HG03108 (cell line): Measurements from ENCODE around the gene CLEC16A.
A peak's percentile ranks its signal among the peaks of the same experiment; 100 is the strongest.

Source experiments
- ATAC-seq: cut with Tn5 transposase; IDR thresholded peaks from one replicate; pipeline ENCODE4 v1.9.1; 2021; ENCODE audit warnings: moderate library complexity; ENCODE audit not compliant: unreplicated experiment

The CLEC16A gene

GRCh38 chr16:11075163-11075562 lies 130.8 kb downstream of the CLEC16A start:
- no peak for ATAC-seq

- ATAC-seq = peak; percentile 43
These were observed 132.1 kb downstream of the CLEC16A start for GRCh38 chr16:11076259-11077018.

- ATAC-seq = no peak
These were observed 134.6 kb downstream of the CLEC16A start for GRCh38 chr16:11078812-11079459.

GRCh38 chr16:11079652-11080187 lies 135.4 kb downstream of the CLEC16A start:
- no peak for ATAC-seq

GRCh38 chr16:11080327-11080967 lies 136.1 kb downstream of the CLEC16A start:
- ATAC-seq = no peak

- no peak for ATAC-seq
These were observed 136.8 kb downstream of the CLEC16A start for GRCh38 chr16:11080999-11081630.

GRCh38 chr16:11082108-11082859 lies 137.9 kb downstream of the CLEC16A start:
- no peak for ATAC-seq

GRCh38 chr16:11082860-11083388 lies 138.6 kb downstream of the CLEC16A start:
- no peak for ATAC-seq

GRCh38 chr16:11084484-11084875 lies 140.1 kb downstream of the CLEC16A start:
- ATAC-seq = no peak

GRCh38 chr16:11084876-11085485 lies 140.6 kb downstream of the CLEC16A start:
- ATAC-seq = no peak

GRCh38 chr16:11085916-11086315 lies 141.6 kb downstream of the CLEC16A start:
- ATAC-seq = no peak

GRCh38 chr16:11087691-11088073 lies 143.3 kb downstream of the CLEC16A start:
- ATAC-seq = no peak

- ATAC-seq = no peak
These were observed 143.8 kb downstream of the CLEC16A start for GRCh38 chr16:11088074-11088730.

GRCh38 chr16:11088831-11089230 lies 144.5 kb downstream of the CLEC16A start:
- ATAC-seq = no peak

- no peak for ATAC-seq
These were observed 145.2 kb downstream of the CLEC16A start for GRCh38 chr16:11089504-11090124.

GRCh38 chr16:11090232-11090631 lies 145.9 kb downstream of the CLEC16A start:
- ATAC-seq = no peak

- ATAC-seq = no peak
These were observed 146.8 kb downstream of the CLEC16A start for GRCh38 chr16:11091021-11091785.
